ENCODE measurements around the gene ECE1. TPM values are rescaled to one million over a fixed set of nuclear protein-coding genes. Genes with fewer than 3 reads are reported as not detected.

ECE1 gene
- total and polyA plus RNA-seq, 9 of the 15 experiments (the other 6 are each of a cell fraction or from before 2014, with no cell fraction given): 0.56 to 34.8 (median 11.0) TPM

DNA sequence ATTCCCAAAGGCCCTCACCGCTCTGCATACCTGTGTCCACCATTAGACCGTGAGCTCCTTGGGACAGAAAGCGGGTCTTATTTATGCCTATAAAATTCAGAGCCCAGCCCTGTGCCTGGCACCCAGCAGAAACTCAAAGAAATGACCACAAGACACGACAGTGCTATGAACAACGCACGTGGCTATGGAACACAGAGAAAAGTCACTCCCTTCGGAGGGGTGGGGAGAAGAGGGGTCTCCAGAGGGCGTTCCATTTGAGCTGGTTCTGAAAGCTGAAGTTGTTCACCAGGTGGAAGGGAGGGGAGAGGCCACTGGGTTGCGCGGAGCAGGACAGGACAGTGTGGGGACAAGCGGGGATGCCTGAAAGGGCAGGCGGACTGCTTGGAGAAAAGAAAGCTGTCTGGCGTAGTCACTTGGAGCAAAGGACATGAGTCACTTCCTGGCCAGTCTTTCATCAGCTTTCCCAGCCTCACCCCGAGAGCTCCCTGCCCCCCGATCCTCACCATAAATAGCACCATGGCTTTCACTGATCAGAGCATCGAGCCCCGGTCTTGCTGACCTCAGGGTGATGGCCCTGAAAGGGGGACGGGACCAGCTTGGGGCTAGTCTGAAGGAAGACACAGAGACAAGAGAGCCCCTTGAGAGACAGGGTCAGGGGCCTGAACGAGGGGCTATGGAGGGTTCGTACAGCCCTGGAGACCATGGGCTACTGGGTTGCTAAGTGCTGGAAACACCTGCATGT lies 28.5 kb downstream of the ECE1 start (continued):
- TF ChIP-seq NR4A1 (CRISPR knock-in tag; IDR thresholded peaks at IDR 0.05) (no peak; the same call in 1 of the 2 replicates), NR4A1 (tag; IDR thresholded peaks at IDR 0.05) (peak; percentile 85), ZEB2 (IDR thresholded peaks at IDR 0.05) (no peak), GTF2A2 (tag; IDR thresholded peaks at IDR 0.05) (no peak), MIER1 (IDR thresholded peaks at IDR 0.05; ENCODE audit: low read depth) (no peak), CHD2 (IDR thresholded peaks at IDR 0.05; ENCODE audit: low read depth, low read length) (no peak), RFX7 (CRISPR knock-in tag; IDR thresholded peaks at IDR 0.05) (no peak), GABPB2 (CRISPR knock-in tag; conservative IDR thresholded peaks at IDR 0.05) (no peak), ZNF444 (CRISPR knock-in tag; IDR thresholded peaks at IDR 0.05) (0 out of 2 replicates have a peak, but pooled peaks have one; percentile 60), ZBTB1 (CRISPR knock-in tag; IDR thresholded peaks at IDR 0.05; ENCODE audit: borderline replicate concordance, low read depth) (no peak), SNIP1 (IDR thresholded peaks at IDR 0.05; ENCODE audit: low read depth) (no peak), SMARCC2 (IDR thresholded peaks at IDR 0.05; ENCODE audit: low read depth) (peak; percentile 67), ZNF589 (CRISPR knock-in tag; IDR thresholded peaks at IDR 0.05; ENCODE audit: low read depth) (peak; percentile 93), TEAD1 (CRISPR knock-in tag; IDR thresholded peaks at IDR 0.05) (peak; percentile 5 to 53; a peak in 1 of 4 replicates), ZNF253 (CRISPR knock-in tag; conservative IDR thresholded peaks at IDR 0.05) (no peak), FOXA3 (CRISPR knock-in tag; conservative IDR thresholded peaks at IDR 0.05 in 1 of 2, IDR thresholded peaks at IDR 0.05 in 1 of 2) (peak in 1 of 2 experiments; percentile 50; a peak in 1 of 4 replicates), THRAP3 (IDR thresholded peaks at IDR 0.05; ENCODE audit: borderline replicate concordance) (no peak; the same call in 1 of the 2 replicates)
- TF ChIP-seq, protein P1, sequence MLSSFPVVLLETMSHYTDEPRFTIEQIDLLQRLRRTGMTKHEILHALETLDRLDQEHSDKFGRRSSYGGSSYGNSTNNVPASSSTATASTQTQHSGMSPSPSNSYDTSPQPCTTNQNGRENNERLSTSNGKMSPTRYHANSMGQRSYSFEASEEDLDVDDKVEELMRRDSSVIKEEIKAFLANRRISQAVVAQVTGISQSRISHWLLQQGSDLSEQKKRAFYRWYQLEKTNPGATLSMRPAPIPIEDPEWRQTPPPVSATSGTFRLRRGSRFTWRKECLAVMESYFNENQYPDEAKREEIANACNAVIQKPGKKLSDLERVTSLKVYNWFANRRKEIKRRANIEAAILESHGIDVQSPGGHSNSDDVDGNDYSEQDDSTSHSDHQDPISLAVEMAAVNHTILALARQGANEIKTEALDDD (IDR thresholded peaks at IDR 0.05): no peak
- TF ChIP-seq, protein P2, sequence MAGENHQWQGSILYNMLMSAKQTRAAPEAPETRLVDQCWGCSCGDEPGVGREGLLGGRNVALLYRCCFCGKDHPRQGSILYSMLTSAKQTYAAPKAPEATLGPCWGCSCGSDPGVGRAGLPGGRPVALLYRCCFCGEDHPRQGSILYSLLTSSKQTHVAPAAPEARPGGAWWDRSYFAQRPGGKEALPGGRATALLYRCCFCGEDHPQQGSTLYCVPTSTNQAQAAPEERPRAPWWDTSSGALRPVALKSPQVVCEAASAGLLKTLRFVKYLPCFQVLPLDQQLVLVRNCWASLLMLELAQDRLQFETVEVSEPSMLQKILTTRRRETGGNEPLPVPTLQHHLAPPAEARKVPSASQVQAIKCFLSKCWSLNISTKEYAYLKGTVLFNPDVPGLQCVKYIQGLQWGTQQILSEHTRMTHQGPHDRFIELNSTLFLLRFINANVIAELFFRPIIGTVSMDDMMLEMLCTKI (IDR thresholded peaks at IDR 0.05; ENCODE audit: partially characterized antibody): no peak
- TF ChIP-seq, protein P3, sequence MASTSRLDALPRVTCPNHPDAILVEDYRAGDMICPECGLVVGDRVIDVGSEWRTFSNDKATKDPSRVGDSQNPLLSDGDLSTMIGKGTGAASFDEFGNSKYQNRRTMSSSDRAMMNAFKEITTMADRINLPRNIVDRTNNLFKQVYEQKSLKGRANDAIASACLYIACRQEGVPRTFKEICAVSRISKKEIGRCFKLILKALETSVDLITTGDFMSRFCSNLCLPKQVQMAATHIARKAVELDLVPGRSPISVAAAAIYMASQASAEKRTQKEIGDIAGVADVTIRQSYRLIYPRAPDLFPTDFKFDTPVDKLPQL (IDR thresholded peaks at IDR 0.05; ENCODE audit: extremely low read depth, insufficient read length): no peak
